ACHN (cell line): ENCODE measurements around the gene CBLB.

Experiments used
- DNase-seq: peaks from one replicate; pipeline ENCODE4 v3.0.0-alpha.2; 2015
- in situ Hi-C: cut with HindIII; loops from 2 replicates; pipeline ENCODE4 v1.10.0; 2017; ENCODE audit warnings: low sequenced_read_pairs, low pct_ligation_motif_present, low pct_unique_long_range_greater_than_20kb

The CBLB gene

GRCh38 chr3:105622169-105622568 lies 246.6 kb downstream of the CBLB start:
- no peak for DNase-seq
- in situ Hi-C loops, result no loop called here

GRCh38 chr3:105620236-105620635 lies 248.6 kb downstream of the CBLB start:
- in situ Hi-C loops, result no loop called here
- DNase-seq, result no peak

- in situ Hi-C loops, result no loop called here
- DNase-seq, result no peak
Measured at GRCh38 chr3:105619651-105620050, 249.2 kb downstream of the CBLB start.

GRCh38 chr3:105618556-105618955 lies 250.3 kb downstream of the CBLB start:
- in situ Hi-C loops, result no loop called here
- no peak for DNase-seq

GRCh38 chr3:105616374-105617121 lies 252.3 kb downstream of the CBLB start:
- in situ Hi-C loops, result no loop called here
- DNase-seq, result no peak

- DNase-seq, result no peak
- in situ Hi-C loops, result no loop called here
Measured at GRCh38 chr3:105615814-105616213, 253.0 kb downstream of the CBLB start.

GRCh38 chr3:105614288-105615030 lies 254.4 kb downstream of the CBLB start:
- in situ Hi-C loops, result no loop called here
- no peak for DNase-seq

GRCh38 chr3:105613120-105613519 lies 255.7 kb downstream of the CBLB start:
- in situ Hi-C loops, result no loop called here
- no peak for DNase-seq

- in situ Hi-C loops, result no loop called here
- DNase-seq, result no peak
Measured at GRCh38 chr3:105611304-105612192, 257.3 kb downstream of the CBLB start.

- in situ Hi-C loops, result no loop called here
- no peak for DNase-seq
Measured at GRCh38 chr3:105610473-105610872, 258.3 kb downstream of the CBLB start.

- in situ Hi-C loops, result no loop called here
- no peak for DNase-seq
Measured at GRCh38 chr3:105608623-105609022, 260.2 kb downstream of the CBLB start.

- no peak for DNase-seq
- in situ Hi-C loops, result no loop called here
Measured at GRCh38 chr3:105606016-105606415, 262.8 kb downstream of the CBLB start.
